ENCODE results near the gene REC114. TPM values are rescaled to one million over a fixed set of nuclear protein-coding genes. Genes with fewer than 3 reads are reported as not detected.

Gene REC114
- total RNA-seq (2021), result not detected in 3 replicates
- Bru-seq, nascent RNA, result percentile 12 among the genes with signal in this experiment
- long read RNA-seq, experiment 1, partial matches to known transcripts, result 0 of 2 reads
- long read RNA-seq, experiment 1, other reads (novel, unspliced or antisense), result 2 of 2 reads
- long read RNA-seq, experiment 2, result 0 reads
- long read RNA-seq, experiment 3, result 0 reads

DNA sequence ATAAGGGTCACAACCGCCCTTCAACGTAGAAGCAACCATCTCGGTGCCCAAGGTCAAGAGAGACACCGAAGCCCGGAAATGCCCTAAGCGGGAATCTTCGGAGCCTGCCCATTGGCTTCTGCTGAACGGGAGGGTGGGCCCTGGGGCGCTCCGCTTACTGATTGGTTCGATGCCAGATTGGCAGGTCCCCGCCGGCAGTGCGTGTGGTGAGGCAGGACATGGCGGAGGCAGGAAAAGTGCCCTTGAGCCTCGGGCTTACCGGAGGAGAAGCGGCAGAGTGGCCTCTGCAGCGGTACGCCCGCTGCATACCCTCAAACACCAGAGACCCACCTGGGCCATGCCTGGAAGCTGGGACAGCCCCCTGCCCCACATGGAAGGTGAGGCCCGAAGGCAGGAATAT, at the start of gene REC114:
REC114 (plus strand) TSS at position 197 of the 400 bp plus-strand sequence; CDS start at position 219, 22 bp downstream.
- peaks cover 4% of the 10 kb centered on the region; the same call in 1 of the 2 replicates for H3K9me3 Mint-ChIP-seq
- no peaks in the 10 kb centered on the region for H3K27me3 Mint-ChIP-seq (ENCODE audit: low read depth)
- CTCF ChIA-PET, result no interaction called here
- ATAC-seq (peak; percentile 66), DNase-seq (ENCODE audit: low spot score) (peak; percentile 20)
- POLR2A ChIA-PET, result no interaction called here
- no peaks in the 10 kb centered on the region for H3K4me1 Mint-ChIP-seq
- H3K36me3 Mint-ChIP-seq, result no peaks in the 10 kb centered on the region
- H3K27ac Mint-ChIP-seq, result no peak within 1 kb of the TSS
- TF ChIP-seq E2F1 (CRISPR knock-in tag; IDR thresholded peaks at IDR 0.05) (no peak), MXD4 (CRISPR knock-in tag; IDR thresholded peaks at IDR 0.05; ENCODE audit: borderline replicate concordance) (no peak), ETV6 (CRISPR knock-in tag; IDR thresholded peaks at IDR 0.05) (no peak), ESRRA (CRISPR knock-in tag; IDR thresholded peaks at IDR 0.05; ENCODE audit: borderline replicate concordance) (no peak)
- no peak within 1 kb of the TSS for H3K4me3 Mint-ChIP-seq

DNA sequence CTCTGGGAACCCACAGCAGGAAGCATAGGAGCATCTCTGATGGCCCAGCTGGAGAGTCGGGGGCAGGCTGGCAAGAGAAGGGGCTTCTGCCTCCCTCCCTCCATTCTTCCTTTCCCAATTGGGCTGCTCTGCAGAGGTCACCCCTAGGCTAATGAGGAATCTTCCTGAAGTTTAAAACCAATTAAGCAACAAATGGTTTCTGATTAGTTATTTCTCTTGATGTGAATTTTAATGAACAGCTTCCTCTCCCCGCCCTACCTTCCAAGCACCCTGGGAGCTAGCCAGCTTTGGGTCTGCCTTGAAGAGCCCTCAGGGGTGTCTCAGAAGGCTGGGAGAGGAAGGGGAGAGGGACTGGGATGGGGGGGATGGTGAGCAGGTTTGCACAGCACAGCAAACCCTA, 49.6 kb upstream of the REC114 start:
- no peak overlapping the region for H3K4me3 Mint-ChIP-seq
- CTCF ChIA-PET, result interaction anchor here (1.0 kb wide), 1 partner anchor 162 kb away, joined by 3 read pairs; no protein-coding TSS in a partner anchor
- no peaks in the 10 kb centered on the region for H3K9me3 Mint-ChIP-seq
- POLR2A ChIA-PET, result no interaction called here
- peaks cover 40% of the 10 kb centered on the region for H3K4me1 Mint-ChIP-seq
- DNase-seq (ENCODE audit: low spot score) (no peak), ATAC-seq (no peak)
- peaks cover 9% of the 10 kb centered on the region for H3K27me3 Mint-ChIP-seq (ENCODE audit: low read depth)
- TF ChIP-seq E2F4 (CRISPR knock-in tag; IDR thresholded peaks at IDR 0.05; ENCODE audit: borderline replicate concordance, low read depth) (no peak), CBFB (CRISPR knock-in tag; IDR thresholded peaks at IDR 0.05; ENCODE audit: low read depth) (no peak), JAZF1 (CRISPR knock-in tag; IDR thresholded peaks at IDR 0.05) (no peak), ETV6 (CRISPR knock-in tag; IDR thresholded peaks at IDR 0.05) (no peak), USF1 (CRISPR knock-in tag; IDR thresholded peaks at IDR 0.05) (no peak), GRHL2 (CRISPR knock-in tag; IDR thresholded peaks at IDR 0.05; ENCODE audit: insufficient replicate concordance, severe bottlenecking) (no peak), TEAD1 (CRISPR knock-in tag; IDR thresholded peaks at IDR 0.05) (no peak), PRRX2 (CRISPR knock-in tag; IDR thresholded peaks at IDR 0.05) (no peak)
- TF ChIP-seq, protein P1, sequence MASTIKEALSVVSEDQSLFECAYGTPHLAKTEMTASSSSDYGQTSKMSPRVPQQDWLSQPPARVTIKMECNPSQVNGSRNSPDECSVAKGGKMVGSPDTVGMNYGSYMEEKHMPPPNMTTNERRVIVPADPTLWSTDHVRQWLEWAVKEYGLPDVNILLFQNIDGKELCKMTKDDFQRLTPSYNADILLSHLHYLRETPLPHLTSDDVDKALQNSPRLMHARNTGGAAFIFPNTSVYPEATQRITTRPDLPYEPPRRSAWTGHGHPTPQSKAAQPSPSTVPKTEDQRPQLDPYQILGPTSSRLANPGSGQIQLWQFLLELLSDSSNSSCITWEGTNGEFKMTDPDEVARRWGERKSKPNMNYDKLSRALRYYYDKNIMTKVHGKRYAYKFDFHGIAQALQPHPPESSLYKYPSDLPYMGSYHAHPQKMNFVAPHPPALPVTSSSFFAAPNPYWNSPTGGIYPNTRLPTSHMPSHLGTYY (CRISPR knock-in tag; IDR thresholded peaks at IDR 0.05), result no peak
- TF ChIP-seq, protein P2, sequence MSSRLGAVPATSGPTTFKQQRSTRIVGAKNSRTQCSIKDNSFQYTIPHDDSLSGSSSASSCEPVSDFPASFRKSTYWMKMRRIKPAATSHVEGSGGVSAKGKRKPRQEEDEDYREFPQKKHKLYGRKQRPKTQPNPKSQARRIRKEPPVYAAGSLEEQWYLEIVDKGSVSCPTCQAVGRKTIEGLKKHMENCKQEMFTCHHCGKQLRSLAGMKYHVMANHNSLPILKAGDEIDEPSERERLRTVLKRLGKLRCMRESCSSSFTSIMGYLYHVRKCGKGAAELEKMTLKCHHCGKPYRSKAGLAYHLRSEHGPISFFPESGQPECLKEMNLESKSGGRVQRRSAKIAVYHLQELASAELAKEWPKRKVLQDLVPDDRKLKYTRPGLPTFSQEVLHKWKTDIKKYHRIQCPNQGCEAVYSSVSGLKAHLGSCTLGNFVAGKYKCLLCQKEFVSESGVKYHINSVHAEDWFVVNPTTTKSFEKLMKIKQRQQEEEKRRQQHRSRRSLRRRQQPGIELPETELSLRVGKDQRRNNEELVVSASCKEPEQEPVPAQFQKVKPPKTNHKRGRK (CRISPR knock-in tag; IDR thresholded peaks at IDR 0.05; ENCODE audit: borderline replicate concordance), result no peak
- no peak overlapping the region for H3K27ac Mint-ChIP-seq
- H3K36me3 Mint-ChIP-seq, result no peaks in the 10 kb centered on the region

GRCh38 chr15:73394782-73395181, 48.2 kb upstream of the REC114 start:
- ChIA-PET CTCF (no interaction called here), POLR2A (no interaction called here)
- no peak for ATAC-seq

More at GRCh38 chr15:73394782-73395181, 48.2 kb upstream of the REC114 start:
- Mint-ChIP-seq H3K4me3 (no peak overlapping the region), H3K36me3 (no peaks in the 10 kb centered on the region), H3K9me3 (no peaks in the 10 kb centered on the region), H3K27ac (no peak overlapping the region), H3K27me3 (ENCODE audit: low read depth) (peaks cover 9% of the 10 kb centered on the region), H3K4me1 (peaks cover 41% of the 10 kb centered on the region)
- no peak for DNase-seq (ENCODE audit: low spot score)
- TF ChIP-seq CBFB (CRISPR knock-in tag; IDR thresholded peaks at IDR 0.05; ENCODE audit: low read depth) (no peak), ZNF423 (CRISPR knock-in tag; IDR thresholded peaks at IDR 0.05) (no peak), FOXJ3 (CRISPR knock-in tag; IDR thresholded peaks at IDR 0.05; ENCODE audit: borderline replicate concordance) (no peak), MYBL2 (CRISPR knock-in tag; IDR thresholded peaks at IDR 0.05) (no peak), KAT7 (CRISPR knock-in tag; IDR thresholded peaks at IDR 0.05; ENCODE audit: borderline replicate concordance) (no peak), IRF2 (CRISPR knock-in tag; IDR thresholded peaks at IDR 0.05; ENCODE audit: borderline replicate concordance, low read depth) (no peak), GTF2I (CRISPR knock-in tag; conservative IDR thresholded peaks at IDR 0.05) (no peak), SP1 (CRISPR knock-in tag; conservative IDR thresholded peaks at IDR 0.05) (no peak), ZNF138 (CRISPR knock-in tag; conservative IDR thresholded peaks at IDR 0.05) (no peak), E2F5 (CRISPR knock-in tag; IDR thresholded peaks at IDR 0.05) (no peak), GRHL2 (CRISPR knock-in tag; IDR thresholded peaks at IDR 0.05; ENCODE audit: insufficient replicate concordance, severe bottlenecking) (no peak), ZNF317 (CRISPR knock-in tag; IDR thresholded peaks at IDR 0.05; ENCODE audit: borderline replicate concordance, low read depth) (no peak), ELF4 (CRISPR knock-in tag; IDR thresholded peaks at IDR 0.05; ENCODE audit: low read depth) (no peak)
